Measurements from ENCODE around the gene HPN. TPM values are rescaled to one million over a fixed set of nuclear protein-coding genes. Genes with fewer than 3 reads are reported as not detected.

Gene HPN
- polyA plus RNA-seq, 3 donors, result 0.05 TPM; not detected in 2

GRCh38 chr19:35017507-35017906 is 24.0 kb upstream of the HPN start:
- H3K27me3 Mint-ChIP-seq (ENCODE audit: low read depth in 3 of 3), result peaks cover 0 to 3% (median 0%) of the 10 kb centered on the region in 3 donors
- DNase-seq, result peak in 1 of 3 donors; percentile 38
- peaks cover 14% of the 10 kb centered on the region for H3K79me2 ChIP-seq (ENCODE audit: insufficient read depth, low read length)
- no peaks in the 10 kb centered on the region for H3K9me3 ChIP-seq (replicated peaks in 1 of 2; ENCODE audit: control insufficient read depth in 1 of 2, insufficient read depth in 1 of 2, low read length in 2 of 2)
- H3K4me3 Mint-ChIP-seq, result peak overlapping the region in 1 of 2 donors; percentile 49
- TF ChIP-seq, protein P1, sequence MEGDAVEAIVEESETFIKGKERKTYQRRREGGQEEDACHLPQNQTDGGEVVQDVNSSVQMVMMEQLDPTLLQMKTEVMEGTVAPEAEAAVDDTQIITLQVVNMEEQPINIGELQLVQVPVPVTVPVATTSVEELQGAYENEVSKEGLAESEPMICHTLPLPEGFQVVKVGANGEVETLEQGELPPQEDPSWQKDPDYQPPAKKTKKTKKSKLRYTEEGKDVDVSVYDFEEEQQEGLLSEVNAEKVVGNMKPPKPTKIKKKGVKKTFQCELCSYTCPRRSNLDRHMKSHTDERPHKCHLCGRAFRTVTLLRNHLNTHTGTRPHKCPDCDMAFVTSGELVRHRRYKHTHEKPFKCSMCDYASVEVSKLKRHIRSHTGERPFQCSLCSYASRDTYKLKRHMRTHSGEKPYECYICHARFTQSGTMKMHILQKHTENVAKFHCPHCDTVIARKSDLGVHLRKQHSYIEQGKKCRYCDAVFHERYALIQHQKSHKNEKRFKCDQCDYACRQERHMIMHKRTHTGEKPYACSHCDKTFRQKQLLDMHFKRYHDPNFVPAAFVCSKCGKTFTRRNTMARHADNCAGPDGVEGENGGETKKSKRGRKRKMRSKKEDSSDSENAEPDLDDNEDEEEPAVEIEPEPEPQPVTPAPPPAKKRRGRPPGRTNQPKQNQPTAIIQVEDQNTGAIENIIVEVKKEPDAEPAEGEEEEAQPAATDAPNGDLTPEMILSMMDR (IDR thresholded peaks at IDR 0.05), result no peak
- no peak overlapping the region for H3K9ac ChIP-seq (ENCODE audit: insufficient read depth, low read length, poor library complexity, severe bottlenecking)
- H3K9me3 Mint-ChIP-seq, result no peaks in the 10 kb centered on the region
- H3K4me1 ChIP-seq (ENCODE audit: control insufficient read depth in 1 of 2, insufficient read depth in 2 of 2, low read length in 2 of 2), result peaks cover 46 to 51% of the 10 kb centered on the region in 2 donors
- intact Hi-C loops (cut with micrococcal nuclease), result no loop called here
- H3K36me3 ChIP-seq (replicated peaks in 1 of 2; ENCODE audit: control insufficient read depth in 1 of 2, insufficient read depth in 2 of 2, low read length in 2 of 2), result peaks cover 57 to 75% of the 10 kb centered on the region in 2 donors
- H3K4me1 Mint-ChIP-seq, result peaks cover 51% of the 10 kb centered on the region
- no peak overlapping the region for H3K4me2 ChIP-seq (replicated peaks; ENCODE audit: extremely low read depth, low read length, poor library complexity, severe bottlenecking)
- peaks cover 74 to 91% of the 10 kb centered on the region in 2 donors for H3K36me3 Mint-ChIP-seq
- peak overlapping the region; percentile 43 to 87 (median 83) for H3K27ac Mint-ChIP-seq
- no peaks in the 10 kb centered on the region for H3K27me3 ChIP-seq (ENCODE audit: control insufficient read depth in 2 of 2, insufficient read depth in 2 of 2, low read length in 2 of 2)
- H4K20me1 ChIP-seq (ENCODE audit: insufficient read depth, low read length), result peaks cover 6% of the 10 kb centered on the region
- H3K4me3 ChIP-seq (replicated peaks in 1 of 3; ENCODE audit: low read depth in 2 of 3, low read length in 3 of 3), result peak overlapping the region in 1 of 3 experiments; percentile 11
- peak overlapping the region; percentile 60 to 67 for H3K27ac ChIP-seq (ENCODE audit: low read depth in 1 of 2, low read length in 2 of 2)
- 0% methylated on average over 3 of the region's 3 CpGs for WGBS (ENCODE audit: insufficient coverage)
- H2AFZ ChIP-seq (ENCODE audit: insufficient read depth, low read depth, low read length, poor library complexity, severe bottlenecking), result no peak overlapping the region

GRCh38 chr19:35018379-35018778 is 23.1 kb upstream of the HPN start:
- Histone ChIP-seq H3K27me3 (ENCODE audit: control insufficient read depth in 2 of 2, insufficient read depth in 2 of 2, low read length in 2 of 2) (no peaks in the 10 kb centered on the region), H3K36me3 (replicated peaks in 1 of 2; ENCODE audit: control insufficient read depth in 1 of 2, insufficient read depth in 2 of 2, low read length in 2 of 2) (peaks cover 59 to 83% of the 10 kb centered on the region in 2 donors), H3K9me3 (replicated peaks in 1 of 2; ENCODE audit: control insufficient read depth in 1 of 2, insufficient read depth in 1 of 2, low read length in 2 of 2) (no peaks in the 10 kb centered on the region), H2AFZ (ENCODE audit: insufficient read depth, low read depth, low read length, poor library complexity, severe bottlenecking) (no peak overlapping the region), H4K20me1 (ENCODE audit: insufficient read depth, low read length) (peaks cover 11% of the 10 kb centered on the region), H3K9ac (ENCODE audit: insufficient read depth, low read length, poor library complexity, severe bottlenecking) (no peak overlapping the region), H3K79me2 (ENCODE audit: insufficient read depth, low read length) (peaks cover 7% of the 10 kb centered on the region), H3K4me3 (replicated peaks in 1 of 3; ENCODE audit: low read depth in 2 of 3, low read length in 3 of 3) (no peak overlapping the region), H3K4me2 (replicated peaks; ENCODE audit: extremely low read depth, low read length, poor library complexity, severe bottlenecking) (no peak overlapping the region), H3K27ac (ENCODE audit: low read depth in 1 of 2, low read length in 2 of 2) (no peak overlapping the region), H3K4me1 (ENCODE audit: control insufficient read depth in 1 of 2, insufficient read depth in 2 of 2, low read length in 2 of 2) (peaks cover 46 to 51% of the 10 kb centered on the region in 2 donors)
- intact Hi-C loops (cut with micrococcal nuclease), result no loop called here
- Mint-ChIP-seq H3K36me3 (peaks cover 78 to 93% of the 10 kb centered on the region in 2 donors), H3K27ac (peak overlapping the region in 3 of 7 donors; percentile 48 to 62 (median 58)), H3K27me3 (ENCODE audit: low read depth in 3 of 3) (peaks cover 0 to 3% (median 0%) of the 10 kb centered on the region in 3 donors), H3K4me3 (no peak overlapping the region), H3K9me3 (no peaks in the 10 kb centered on the region), H3K4me1 (peaks cover 48% of the 10 kb centered on the region)
- TF ChIP-seq, protein P1 (IDR thresholded peaks at IDR 0.05), result no peak
- WGBS (ENCODE audit: insufficient coverage), result 91% methylated on average over 1 of the region's 4 CpGs
- no peak for DNase-seq
